Measurements from ENCODE around the gene HS3ST3B1. TPM values are rescaled to one million over a fixed set of nuclear protein-coding genes. Genes with fewer than 3 reads are reported as not detected.
A peak's percentile ranks its signal among the peaks of the same experiment; 100 is the strongest.

The HS3ST3B1 gene
- total and polyA plus RNA-seq, 12 donors: 0.47 to 8.5 (median 3.3) TPM

- H3K4me1 ChIP-seq (replicated peaks in 1 of 2): no peaks in the 10 kb centered on the region
- no peak for DNase-seq
- no peaks in the 10 kb centered on the region for H3K36me3 ChIP-seq (replicated peaks in 1 of 2)
- H3K9me3 ChIP-seq (replicated peaks in 1 of 3): no peaks in the 10 kb centered on the region
- no peak overlapping the region for H3K4me3 ChIP-seq
- intact Hi-C loops (cut with DNase I): no loop called here
- H3K27ac ChIP-seq: no peak overlapping the region
- no peak for TF ChIP-seq CTCF (IDR thresholded peaks at IDR 0.05)
- TF ChIP-seq POLR2A (IDR thresholded peaks at IDR 0.05): no peak
- H3K27me3 ChIP-seq: no peaks in the 10 kb centered on the region
- 79 to 91% (median 85%) methylated on average over 6 of the region's 6 CpGs for WGBS, 4 donors
Measured at GRCh38 chr17:14346801-14347200, 45.9 kb downstream of the HS3ST3B1 start.

GRCh38 chr17:14351493-14351892 lies 50.6 kb downstream of the HS3ST3B1 start:
- no peaks in the 10 kb centered on the region for H3K4me1 ChIP-seq (replicated peaks in 1 of 2)
- no peak for DNase-seq
- H3K9me3 ChIP-seq (replicated peaks in 1 of 3): no peaks in the 10 kb centered on the region
- no peak overlapping the region for H3K4me3 ChIP-seq
- TF ChIP-seq CTCF (IDR thresholded peaks at IDR 0.05) (no peak), POLR2A (IDR thresholded peaks at IDR 0.05) (no peak)
- no peaks in the 10 kb centered on the region for H3K27me3 ChIP-seq
- peak overlapping the region in 1 of 5 donors; percentile 51 for H3K27ac ChIP-seq
- WGBS, 4 donors: 78 to 82% (median 79%) methylated on average over 3 of the region's 3 CpGs
- intact Hi-C loops (cut with DNase I): no loop called here
- no peaks in the 10 kb centered on the region for H3K36me3 ChIP-seq (replicated peaks in 1 of 2)

- intact Hi-C loops (cut with DNase I): no loop called here
- Histone ChIP-seq H3K4me3 (peak overlapping the region in 1 of 4 donors; percentile 1), H3K4me1 (replicated peaks in 1 of 2) (no peaks in the 10 kb centered on the region), H3K27me3 (no peaks in the 10 kb centered on the region), H3K27ac (peak overlapping the region in 1 of 5 donors; percentile 70), H3K36me3 (replicated peaks in 1 of 2) (no peaks in the 10 kb centered on the region), H3K9me3 (replicated peaks in 1 of 3) (no peaks in the 10 kb centered on the region)
- 54 to 78% (median 75%) methylated on average over 2 of the region's 2 CpGs for WGBS, 4 donors
- no peak for TF ChIP-seq POLR2A (IDR thresholded peaks at IDR 0.05)
- DNase-seq: no peak
Measured at GRCh38 chr17:14352136-14352535, 51.3 kb downstream of the HS3ST3B1 start.

- DNase-seq: no peak
- H3K4me1 ChIP-seq (replicated peaks in 1 of 2): no peaks in the 10 kb centered on the region
- no peaks in the 10 kb centered on the region for H3K36me3 ChIP-seq (replicated peaks in 1 of 2)
- no peak for TF ChIP-seq CTCF (IDR thresholded peaks at IDR 0.05)
- no peak for TF ChIP-seq POLR2A (IDR thresholded peaks at IDR 0.05)
- intact Hi-C loops (cut with DNase I): no loop called here
- no peaks in the 10 kb centered on the region for H3K27me3 ChIP-seq
- H3K27ac ChIP-seq: peak overlapping the region in 2 of 5 donors; percentile 18 to 30
- no peak overlapping the region for H3K4me3 ChIP-seq
- WGBS, 4 donors: 40 to 52% (median 44%) methylated on average over 5 of the region's 5 CpGs
- no peaks in the 10 kb centered on the region for H3K9me3 ChIP-seq (replicated peaks in 1 of 3)
Measured at GRCh38 chr17:14353861-14354474, 53.1 kb downstream of the HS3ST3B1 start.

- Histone ChIP-seq H3K27ac (no peak overlapping the region), H3K36me3 (replicated peaks in 1 of 2) (no peaks in the 10 kb centered on the region), H3K9me3 (replicated peaks in 1 of 3) (no peaks in the 10 kb centered on the region), H3K4me1 (replicated peaks in 1 of 2) (no peaks in the 10 kb centered on the region), H3K27me3 (no peaks in the 10 kb centered on the region), H3K4me3 (no peak overlapping the region)
- TF ChIP-seq POLR2A (IDR thresholded peaks at IDR 0.05) (no peak), CTCF (IDR thresholded peaks at IDR 0.05) (no peak)
- intact Hi-C loops (cut with DNase I): no loop called here
- no peak for DNase-seq
- 76 to 88% (median 85%) methylated on average over 2 of the region's 2 CpGs for WGBS, 4 donors
Measured at GRCh38 chr17:14354807-14355206, 53.9 kb downstream of the HS3ST3B1 start.
